ENCODE results near the gene PAX7.

- TF ChIP-seq CTCF (IDR thresholded peaks at IDR 0.05) (no peak), POLR2A (IDR thresholded peaks at IDR 0.05) (no peak)
Observed at GRCh38 chr1:18654599-18654998, 24.0 kb downstream of the PAX7 start.
